Thyroid gland (tissue), 4 donors: ENCODE results near the gene HOXD3. TPM values are rescaled to one million over a fixed set of nuclear protein-coding genes. Genes with fewer than 3 reads are reported as not detected.

ENCODE experiments used
- DNase-seq, 2 donors: peaks; one replicate each; pipeline ENCODE4 v3.0.0-alpha.2; 2019
- H3K27ac ChIP-seq, 3 donors: fragments of 200-600 bp; sonication (generic); 1 replicate in 2 of 3; 2 replicates in 1 of 3; pipeline ENCODE4 v1.5.1; 2016 to 2019; ENCODE audit warnings: mild to moderate bottlenecking in 1 of 3, moderate library complexity in 1 of 3
- H3K27me3 ChIP-seq: fragments of 200-600 bp; sonication (generic); one replicate; pipeline ENCODE4 v1.5.1; 2019
- H3K36me3 ChIP-seq, 2 donors: fragments of 200-600 bp; sonication (generic); one replicate each; pipeline ENCODE4 v1.5.1; 2016 to 2019
- H3K4me1 ChIP-seq, 2 donors: fragments of 200-600 bp; sonication (generic); one replicate each; pipeline ENCODE4 v1.5.1; 2017 to 2019
- H3K4me3 ChIP-seq, 3 donors: fragments of 200-600 bp; sonication (generic); replicated peaks in 1 of 3; 1 replicate in 2 of 3; 2 replicates in 1 of 3; pipeline ENCODE4 v1.5.1; 2016; ENCODE audit warnings: mild to moderate bottlenecking in 1 of 3
- H3K9me3 ChIP-seq: fragments of 200-600 bp; sonication (generic); one replicate; pipeline ENCODE4 v1.5.1; 2017
- CTCF ChIP-seq, 6 experiments: fragments of 200-600 bp in 3 of 6; fragments of 450-650 bp in 3 of 6; sonication (generic) in 3 of 6; IDR thresholded peaks; one replicate each; pipeline ENCODE4 v1.5.1; 2016 to 2019; ENCODE audit warnings: antibody characterized with exemption in 6 of 6, mild to moderate bottlenecking in 2 of 6, inconsistent platforms in 1 of 6, moderate library complexity in 1 of 6
- POLR2A ChIP-seq, 2 donors: fragments of 450-650 bp; IDR thresholded peaks; one replicate each; pipeline ENCODE4 v1.6.1; 2017; ENCODE audit warnings: antibody characterized with exemption in 2 of 2, mild to moderate bottlenecking in 2 of 2, moderate library complexity in 1 of 2
- WGBS, 2 donors: methylation state at CpG; one replicate each; pipeline ENCODE4 v1.1.5; 2017; 5-methylcytosine and 5-hydroxymethylcytosine counted together
- intact Hi-C: fragments of 100-400 bp; cut with DNase I; formaldehyde crosslinking; loops from one replicate; pipeline ENCODE4 v1.15.1; 2023
- total RNA-seq, 4 donors: library from RNA; depleted of rRNA; stranded (reverse); fragments of >200 nt; gene quantifications; one replicate each; pipeline ENCODE4 v1.2.3, GENCODE V29; 2016

Gene HOXD3
- total RNA-seq: 1 to 10 TPM in 3 of 4 donors, under 1 TPM in 1; 0.75 to 5.0 (median 3.1) TPM

- Histone ChIP-seq H3K27me3 (peaks cover 67% of the 10 kb centered on the region), H3K27ac (no peak within 1 kb of the TSS), H3K4me3 (no peak within 1 kb of the TSS), H3K4me1 (peaks cover 7 to 27% of the 10 kb centered on the region in 2 donors), H3K9me3 (no peaks in the 10 kb centered on the region), H3K36me3 (no peaks in the 10 kb centered on the region)
- TF ChIP-seq CTCF (IDR thresholded peaks at IDR 0.05) (no peak), POLR2A (IDR thresholded peaks at IDR 0.05) (no peak)
- intact Hi-C loops: no loop called here
- 12 to 16% methylated on average over 32 to 40 of the region's 48 CpGs for WGBS, 2 donors
- DNase-seq: no peak
Measured at GRCh38 chr2:176156807-176157498, at the start of gene HOXD3. HOXD3 (plus strand) TSS chr2:176157307; CDS start chr2:176169115, 11,808 bp downstream.

- DNase-seq: no peak
- 0% methylated on average over 5 to 8 of the region's 59 CpGs for WGBS, 2 donors
- no peak overlapping the region for H3K4me3 ChIP-seq
Measured at GRCh38 chr2:176107731-176108181, 49.4 kb upstream of the HOXD3 start.

GRCh38 chr2:176109192-176109901 is 47.8 kb upstream of the HOXD3 start:
- no peaks in the 10 kb centered on the region for H3K9me3 ChIP-seq
- peaks cover 7 to 31% of the 10 kb centered on the region in 2 donors for H3K4me1 ChIP-seq
- peaks cover 74% of the 10 kb centered on the region for H3K27me3 ChIP-seq
- no peak for DNase-seq
- no peaks in the 10 kb centered on the region for H3K36me3 ChIP-seq
- H3K27ac ChIP-seq: no peak overlapping the region
- H3K4me3 ChIP-seq: no peak overlapping the region
- intact Hi-C loops: no loop called here
- TF ChIP-seq POLR2A (IDR thresholded peaks at IDR 0.05) (no peak), CTCF (IDR thresholded peaks at IDR 0.05) (no peak)
- WGBS, 2 donors: 12 to 13% methylated on average over 26 of the region's 26 CpGs

More at GRCh38 chr2:176107731-176108181, 49.4 kb upstream of the HOXD3 start:
- Histone ChIP-seq H3K9me3 (no peaks in the 10 kb centered on the region), H3K27me3 (peaks cover 76% of the 10 kb centered on the region), H3K27ac (no peak overlapping the region), H3K4me1 (peaks cover 10 to 33% of the 10 kb centered on the region in 2 donors), H3K36me3 (no peaks in the 10 kb centered on the region)
- intact Hi-C loops: no loop called here
- TF ChIP-seq CTCF (IDR thresholded peaks at IDR 0.05) (no peak), POLR2A (IDR thresholded peaks at IDR 0.05) (no peak)

GRCh38 chr2:176109946-176110345 is 47.2 kb upstream of the HOXD3 start:
- intact Hi-C loops: no loop called here
- TF ChIP-seq CTCF (IDR thresholded peaks at IDR 0.05): no peak
- TF ChIP-seq POLR2A (IDR thresholded peaks at IDR 0.05): no peak
- Histone ChIP-seq H3K27me3 (peaks cover 73% of the 10 kb centered on the region), H3K4me3 (no peak overlapping the region), H3K27ac (no peak overlapping the region), H3K9me3 (no peaks in the 10 kb centered on the region), H3K36me3 (no peaks in the 10 kb centered on the region), H3K4me1 (peaks cover 1 to 26% of the 10 kb centered on the region in 2 donors)
- no peak for DNase-seq
- 14 to 21% methylated on average over 4 of the region's 4 CpGs for WGBS, 2 donors
